Measurements from ENCODE around the gene KLHL22.

- TF ChIP-seq CTCF (IDR thresholded peaks at IDR 0.05), result peak; percentile 74 to 91 (median 86)
- peak in 1 of 2 donors; percentile 84 for TF ChIP-seq POLR2A (IDR thresholded peaks at IDR 0.05)
Observed at GRCh38 chr22:20495861-20496681, 476 bp upstream of the KLHL22 start.
